Activated gamma-delta T cell treated with anti-CD3 and anti-CD28 coated beads, Interleukin-2, amount 50 U/mL, for 16 hours (primary cell): Measurements from ENCODE around the gene LDAH.
"Not testable (repeated sequence)": the region's sequence is repeated elsewhere in the genome, so short reads cannot be mapped to it uniquely, and the experiment has no call there.

Experiments
- DNase-seq: peaks from one replicate; pipeline ENCODE4 v3.0.0-alpha.2; 2020; ENCODE audit warnings: low read depth

Gene LDAH

GRCh38 chr2:20723543-20723942 is 99.4 kb downstream of the LDAH start:
- no peak for DNase-seq

- no peak for DNase-seq
Observed at GRCh38 chr2:20722592-20723240, 100.2 kb downstream of the LDAH start.

- DNase-seq: no peak
Observed at GRCh38 chr2:20717641-20718040, 105.3 kb downstream of the LDAH start.

GRCh38 chr2:20716164-20716563 is 106.7 kb downstream of the LDAH start:
- DNase-seq: not testable (repeated sequence)

- DNase-seq: not testable (repeated sequence)
Observed at GRCh38 chr2:20714412-20714811, 108.5 kb downstream of the LDAH start.

GRCh38 chr2:20713585-20713984 is 109.3 kb downstream of the LDAH start:
- DNase-seq: not testable (repeated sequence)

- not testable (repeated sequence) for DNase-seq
Observed at GRCh38 chr2:20711641-20712040, 111.3 kb downstream of the LDAH start.

- DNase-seq: no peak
Observed at GRCh38 chr2:20707601-20708000, 115.3 kb downstream of the LDAH start.

- DNase-seq: no peak
Observed at GRCh38 chr2:20706786-20707185, 116.1 kb downstream of the LDAH start.

- no peak for DNase-seq
Observed at GRCh38 chr2:20706217-20706616, 116.7 kb downstream of the LDAH start.

- no peak for DNase-seq
Observed at GRCh38 chr2:20704886-20705285, 118.0 kb downstream of the LDAH start.

GRCh38 chr2:20702563-20702962 is 120.3 kb downstream of the LDAH start:
- no peak for DNase-seq

GRCh38 chr2:20698916-20699613 is 123.8 kb downstream of the LDAH start:
- DNase-seq: no peak

- no peak for DNase-seq
Observed at GRCh38 chr2:20697322-20697934, 125.5 kb downstream of the LDAH start.

- no peak for DNase-seq
Observed at GRCh38 chr2:20696366-20696765, 126.5 kb downstream of the LDAH start.

- DNase-seq: no peak
Observed at GRCh38 chr2:20693317-20693716, 129.6 kb downstream of the LDAH start.

GRCh38 chr2:20692081-20692480 is 130.8 kb downstream of the LDAH start:
- DNase-seq: no peak

GRCh38 chr2:20691076-20691734 is 131.7 kb downstream of the LDAH start:
- no peak for DNase-seq

GRCh38 chr2:20689428-20690264 is 133.3 kb downstream of the LDAH start:
- DNase-seq: no peak

GRCh38 chr2:20687260-20687832 is 135.6 kb downstream of the LDAH start:
- DNase-seq: no peak

- no peak for DNase-seq
Observed at GRCh38 chr2:20684581-20685063, 138.3 kb downstream of the LDAH start.
